Hematopoietic multipotent progenitor cell treated with erythropoietin and hydrocortisone succinate and interleukin-3 and kit ligand, for 8 days (in vitro differentiated cells): Measurements from ENCODE around the gene CCL3.
"Not testable (repeated sequence)": the region's sequence is repeated elsewhere in the genome, so short reads cannot be mapped to it uniquely, and the experiment has no call there.

Experiments used
- DNase-seq: peaks from one replicate; pipeline ENCODE4 v3.0.0-alpha.2; 2015

CCL3 gene

GRCh38 chr17:36089888-36090836 lies at the start of gene CCL3:
Gene CCL3, minus strand, starts transcription at chr17:36090143. Its CDS starts 85 bp downstream, at chr17:36090058.
- no peak for DNase-seq

GRCh38 chr17:36136439-36136838 lies 46.5 kb upstream of the CCL3 start:
- no peak for DNase-seq

GRCh38 chr17:36136036-36136435 lies 46.1 kb upstream of the CCL3 start:
- no peak for DNase-seq

- DNase-seq, result no peak
These were observed 45.5 kb upstream of the CCL3 start for GRCh38 chr17:36135465-36135864.

- no peak for DNase-seq
These were observed 43.8 kb upstream of the CCL3 start for GRCh38 chr17:36133602-36134236.

GRCh38 chr17:36132421-36132831 lies 42.5 kb upstream of the CCL3 start:
- no peak for DNase-seq

- no peak for DNase-seq
These were observed 42.0 kb upstream of the CCL3 start for GRCh38 chr17:36131931-36132330.

GRCh38 chr17:36131421-36131820 lies 41.5 kb upstream of the CCL3 start:
- DNase-seq, result peak; percentile 16

- DNase-seq, result no peak
These were observed 40.4 kb upstream of the CCL3 start for GRCh38 chr17:36130346-36130745.

GRCh38 chr17:36129616-36130015 lies 39.7 kb upstream of the CCL3 start:
- no peak for DNase-seq

- no peak for DNase-seq
These were observed 38.6 kb upstream of the CCL3 start for GRCh38 chr17:36128411-36128978.

GRCh38 chr17:36127911-36128310 lies 38.0 kb upstream of the CCL3 start:
- DNase-seq, result no peak

GRCh38 chr17:36127199-36127893 lies 37.4 kb upstream of the CCL3 start:
- DNase-seq, result no peak

- peak; percentile 29 for DNase-seq
These were observed 35.2 kb upstream of the CCL3 start for GRCh38 chr17:36124879-36125824.

- DNase-seq, result no peak
These were observed 33.5 kb upstream of the CCL3 start for GRCh38 chr17:36123431-36123830.

GRCh38 chr17:36121099-36121498 lies 31.2 kb upstream of the CCL3 start:
- not testable (repeated sequence) for DNase-seq

GRCh38 chr17:36120221-36120620 lies 30.3 kb upstream of the CCL3 start:
- no peak for DNase-seq

GRCh38 chr17:36118477-36119353 lies 28.8 kb upstream of the CCL3 start:
- DNase-seq, result no peak

GRCh38 chr17:36117505-36118382 lies 27.8 kb upstream of the CCL3 start:
- no peak for DNase-seq

- DNase-seq, result not testable (repeated sequence)
These were observed 25.7 kb upstream of the CCL3 start for GRCh38 chr17:36115649-36115977.
